ENCODE measurements around the gene PSORS1C1.
"Not testable (repeated sequence)": the region's sequence is repeated elsewhere in the genome, so short reads cannot be mapped to it uniquely, and the experiment has no call there.

The PSORS1C1 gene

DNA sequence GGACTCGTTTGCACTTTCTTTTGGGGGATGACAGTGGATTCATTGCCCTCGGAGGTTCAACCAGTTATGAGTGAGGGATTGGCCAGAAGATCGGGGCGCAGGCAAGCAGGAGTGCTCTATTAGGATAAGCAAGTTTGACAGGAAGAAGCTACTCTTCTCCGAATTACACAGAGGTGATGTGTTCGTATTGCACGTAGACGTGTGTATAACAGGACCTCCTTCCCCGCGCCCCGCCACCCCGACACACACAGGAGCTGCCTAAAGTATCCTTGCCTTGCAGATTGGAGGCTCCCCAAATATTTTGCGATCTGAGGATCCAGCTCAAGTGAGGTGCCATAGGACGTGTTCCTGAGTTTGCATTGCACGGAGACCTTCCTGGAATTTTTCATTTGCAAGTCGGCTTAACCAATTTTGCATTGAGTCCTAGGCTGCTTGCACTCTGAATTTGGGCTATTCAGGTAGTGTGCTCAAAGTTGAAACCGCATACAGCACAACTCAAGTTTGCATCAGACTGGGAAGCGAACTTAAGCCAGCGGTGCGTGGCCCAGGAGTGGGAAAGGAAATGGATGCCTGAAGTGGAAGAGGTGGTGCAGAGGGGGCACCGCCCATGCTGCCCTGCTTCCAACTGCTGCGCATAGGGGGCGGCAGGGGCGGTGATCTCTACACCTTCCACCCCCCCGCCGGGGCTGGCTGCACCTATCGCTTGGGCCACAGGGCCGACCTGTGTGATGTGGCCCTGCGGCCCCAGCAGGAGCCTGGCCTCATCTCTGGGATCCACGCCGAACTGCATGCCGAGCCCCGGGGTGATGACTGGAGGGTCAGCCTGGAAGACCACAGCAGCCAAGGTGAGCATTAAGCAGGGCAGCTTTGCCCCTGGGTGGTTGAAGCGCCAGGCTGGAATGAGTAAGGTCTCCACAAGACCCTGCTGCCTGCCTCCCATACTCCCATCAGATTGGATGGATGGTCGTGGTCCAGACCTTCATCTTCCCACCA is 44.6 kb downstream of the PSORS1C1 start:
- peak; percentile 31 for DNase-seq (ENCODE audit: low spot score)

GRCh38 chr6:31161216-31162126 is 46.9 kb downstream of the PSORS1C1 start:
- DNase-seq (ENCODE audit: low spot score): no peak

DNA sequence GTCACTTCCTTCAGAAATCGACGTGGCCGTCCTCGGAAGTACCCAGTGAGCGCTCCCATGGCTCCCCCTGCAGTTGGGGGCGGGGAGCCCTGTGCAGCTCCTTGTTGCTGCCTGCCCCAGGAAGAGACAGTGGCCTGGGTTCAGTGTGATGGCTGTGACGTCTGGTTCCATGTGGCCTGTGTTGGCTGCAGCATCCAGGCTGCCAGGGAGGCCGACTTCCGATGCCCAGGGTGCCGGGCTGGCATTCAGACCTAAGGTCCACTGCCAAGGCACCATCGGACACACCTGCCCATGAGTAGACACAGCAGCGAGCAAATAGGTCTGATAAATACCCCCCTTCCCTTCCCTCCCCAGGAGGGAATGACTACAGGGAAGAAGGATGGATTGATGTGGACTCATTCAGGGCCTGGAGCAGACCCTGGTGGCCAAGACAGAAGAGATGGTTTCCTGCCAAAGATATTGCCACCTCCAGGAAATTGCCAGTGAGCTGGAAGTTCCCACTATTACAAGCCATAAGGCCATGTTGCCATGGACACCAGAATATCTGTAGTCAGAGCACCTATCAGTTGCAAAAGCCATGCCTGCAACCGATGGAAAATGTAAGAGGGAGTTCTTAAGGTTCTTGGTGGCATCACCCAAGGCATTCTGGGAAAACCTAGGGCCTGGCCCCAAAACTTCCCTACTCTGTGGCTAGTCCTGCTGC is 48.0 kb downstream of the PSORS1C1 start:
- no peak for DNase-seq (ENCODE audit: low spot score)

GRCh38 chr6:31163922-31164321 is 49.3 kb downstream of the PSORS1C1 start:
- DNase-seq (ENCODE audit: low spot score): no peak

DNA sequence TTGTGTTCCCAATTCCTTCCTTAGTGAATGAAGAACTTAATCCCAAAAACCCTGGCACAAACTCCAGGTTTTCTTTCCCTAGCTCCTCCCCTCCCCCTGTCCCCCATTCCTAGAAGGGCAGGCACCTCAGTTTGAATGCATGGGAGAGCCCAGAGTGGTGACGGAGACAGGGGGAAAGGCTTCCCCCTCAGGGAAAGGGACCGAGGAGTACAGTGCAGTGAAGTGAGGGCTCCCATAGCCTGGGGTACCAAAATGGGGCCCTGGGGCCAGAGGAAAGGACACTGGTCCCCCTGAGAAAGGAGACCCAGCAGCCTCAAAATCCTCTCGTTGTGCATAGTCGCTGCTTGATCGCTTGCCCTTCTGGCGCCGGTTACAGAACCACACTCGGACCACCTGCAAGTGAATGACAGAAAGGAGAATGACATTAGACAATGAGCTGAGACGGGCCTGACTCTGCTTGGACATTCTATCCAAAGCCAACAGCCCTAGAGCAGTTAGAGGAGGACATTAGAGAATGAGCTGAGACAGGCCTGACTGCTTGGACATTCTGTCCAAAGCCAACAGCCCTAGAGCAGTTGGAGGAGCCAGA is 50.0 kb downstream of the PSORS1C1 start:
- DNase-seq (ENCODE audit: low spot score): not testable (repeated sequence)

GRCh38 chr6:31165064-31165832 is 50.6 kb downstream of the PSORS1C1 start:
- DNase-seq (ENCODE audit: low spot score): not testable (repeated sequence)

DNA sequence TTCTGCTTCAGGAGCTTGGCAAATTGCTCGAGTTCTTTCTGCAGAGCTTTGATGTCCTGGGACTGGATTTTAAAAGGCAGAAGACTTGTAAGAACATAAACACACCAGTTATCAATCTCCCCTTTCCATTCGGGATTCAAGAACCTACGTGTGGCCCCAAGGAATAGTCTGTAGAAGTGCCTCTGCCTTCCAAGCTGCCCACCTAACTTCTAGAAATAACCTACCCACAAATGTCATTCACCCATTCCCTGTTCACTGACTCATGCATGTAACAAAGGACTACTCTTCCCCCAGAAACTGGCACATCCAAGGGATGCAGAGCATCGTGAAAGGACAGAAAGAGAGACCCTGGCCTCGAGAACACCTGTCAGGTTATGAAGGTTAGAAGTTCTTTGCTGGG is 51.4 kb downstream of the PSORS1C1 start:
- DNase-seq (ENCODE audit: low spot score): no peak

DNA sequence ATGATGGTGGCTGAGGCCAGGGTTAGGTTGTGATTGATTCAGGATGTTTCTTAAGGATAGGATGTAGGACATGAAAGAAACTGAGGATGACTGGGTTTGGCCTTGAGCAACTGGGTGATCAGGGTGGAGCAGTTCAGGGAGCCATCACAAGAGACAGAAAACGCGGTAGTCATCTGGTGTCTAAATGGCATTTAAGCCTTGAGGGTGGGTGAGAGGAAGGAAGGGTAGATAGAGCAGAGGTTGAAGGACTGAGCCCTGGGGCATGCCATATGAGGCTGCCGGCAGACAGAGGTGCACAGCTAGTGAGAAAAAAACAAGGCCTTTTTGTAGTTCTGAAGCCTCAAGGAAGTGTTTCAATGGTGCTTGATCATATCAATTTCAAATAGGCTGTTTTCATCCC is 54.0 kb downstream of the PSORS1C1 start:
- no peak for DNase-seq (ENCODE audit: low spot score)

DNA sequence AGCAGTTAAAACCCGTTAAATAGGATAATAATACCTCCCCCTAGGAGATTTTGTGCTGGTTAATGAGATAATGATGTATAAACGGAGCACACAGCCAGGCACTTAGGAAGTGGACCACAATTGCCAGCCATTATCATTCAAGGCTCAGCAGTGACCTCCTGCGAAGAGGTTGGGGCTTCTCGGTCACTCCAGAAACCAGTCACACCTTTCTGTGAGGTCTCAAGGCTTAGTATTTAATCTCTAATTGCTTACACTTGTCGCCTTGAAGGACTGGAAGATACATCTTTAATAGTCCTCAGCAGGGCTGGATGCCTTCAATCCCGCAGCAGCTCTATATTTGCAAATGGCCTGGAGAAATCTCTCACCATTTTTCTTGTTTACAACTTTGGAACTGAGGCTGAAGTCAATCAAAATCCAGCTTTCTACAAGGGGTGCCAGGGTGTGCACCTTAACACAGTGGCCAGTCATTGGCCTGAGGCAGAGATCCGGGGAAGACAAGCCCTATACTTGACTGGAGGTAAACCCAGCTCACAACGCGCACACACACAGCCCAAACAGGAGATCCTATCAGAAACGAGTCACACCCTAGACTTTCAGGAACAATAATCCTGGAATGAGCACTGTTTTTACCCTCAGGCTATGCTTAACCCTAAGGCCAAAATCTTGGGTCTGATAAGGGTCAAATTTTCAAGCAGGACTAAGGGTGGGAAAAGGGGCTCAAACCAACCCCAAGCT is 54.7 kb downstream of the PSORS1C1 start:
- DNase-seq (ENCODE audit: low spot score): no peak

DNA sequence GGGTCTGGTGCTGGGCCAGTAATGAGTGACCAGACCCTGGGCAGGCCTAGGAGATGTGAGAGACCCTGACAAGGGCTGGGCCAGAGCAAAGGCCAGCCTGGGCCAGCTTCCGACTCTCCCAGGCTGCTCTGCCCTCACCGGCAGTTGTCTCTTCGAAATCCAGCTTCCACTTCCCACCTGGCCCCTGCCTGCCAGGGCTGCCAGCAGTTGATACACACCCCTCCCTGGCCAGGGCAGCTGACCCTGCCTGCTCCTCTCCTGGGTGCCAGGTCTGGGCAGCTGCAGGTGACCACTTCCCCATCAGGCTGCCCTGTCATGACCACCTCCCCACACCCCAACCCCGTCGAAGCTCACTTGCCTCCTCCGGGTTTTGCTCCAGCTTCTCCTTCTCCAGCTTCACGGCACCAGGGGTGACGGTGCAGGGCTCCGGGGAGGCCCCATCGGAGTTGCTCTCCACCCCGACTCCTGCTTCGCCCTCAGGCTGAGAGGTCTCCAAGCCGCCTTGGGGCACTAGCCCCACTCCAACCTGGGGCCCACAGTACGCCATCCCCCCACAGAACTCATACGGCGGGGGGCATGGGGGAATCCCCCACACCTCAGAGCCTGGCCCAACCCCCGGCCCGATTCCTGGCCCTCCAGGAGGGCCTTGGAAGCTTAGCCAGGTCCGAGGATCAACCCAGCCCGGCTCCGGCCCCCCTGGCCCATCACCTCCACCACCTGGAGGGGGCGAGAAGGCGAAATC is 55.4 kb downstream of the PSORS1C1 start:
- not testable (repeated sequence) for DNase-seq (ENCODE audit: low spot score)

- no peak for DNase-seq (ENCODE audit: low spot score)
Measured at GRCh38 chr6:31170600-31170881, 55.9 kb downstream of the PSORS1C1 start, which contains the start of gene POU5F1. Gene POU5F1 (minus strand): TSS chr6:31170682. CDS start chr6:31170620, 62 bp downstream.

DNA sequence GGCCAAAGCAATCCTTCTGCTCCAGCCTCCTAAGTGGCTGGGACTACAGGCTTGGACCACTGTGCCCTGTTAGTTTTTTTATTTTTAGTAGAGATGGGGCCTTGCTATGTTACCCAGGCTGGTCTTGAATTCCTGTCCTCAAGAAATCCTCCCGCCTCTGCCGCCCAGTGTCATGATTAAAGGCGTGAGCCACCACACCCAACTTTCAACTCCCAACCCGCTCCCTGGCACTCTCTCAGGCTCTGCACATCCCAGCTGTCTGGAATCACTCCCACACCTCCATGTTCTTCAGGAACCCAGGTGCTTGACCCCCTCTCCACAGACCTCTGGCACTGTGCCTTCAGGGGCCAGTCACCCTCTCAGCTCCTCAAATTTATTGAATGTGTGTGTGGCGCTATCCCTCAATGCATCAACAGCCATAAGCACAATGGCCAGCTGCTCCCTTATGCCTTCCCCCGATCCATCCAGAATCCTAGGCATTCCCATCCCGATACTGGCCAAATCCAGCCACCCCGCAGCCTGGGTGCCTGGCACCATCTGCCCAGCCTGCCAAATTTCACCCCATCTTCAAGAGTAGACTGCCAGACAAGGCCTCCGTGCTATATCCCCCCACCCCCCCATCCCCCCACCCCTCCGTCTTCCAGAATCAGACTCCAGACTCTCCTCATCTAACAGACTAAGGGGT is 56.5 kb downstream of the PSORS1C1 start:
- DNase-seq (ENCODE audit: low spot score): no peak

- DNase-seq (ENCODE audit: low spot score): no peak
Measured at GRCh38 chr6:31171931-31172905, 57.6 kb downstream of the PSORS1C1 start.

DNA sequence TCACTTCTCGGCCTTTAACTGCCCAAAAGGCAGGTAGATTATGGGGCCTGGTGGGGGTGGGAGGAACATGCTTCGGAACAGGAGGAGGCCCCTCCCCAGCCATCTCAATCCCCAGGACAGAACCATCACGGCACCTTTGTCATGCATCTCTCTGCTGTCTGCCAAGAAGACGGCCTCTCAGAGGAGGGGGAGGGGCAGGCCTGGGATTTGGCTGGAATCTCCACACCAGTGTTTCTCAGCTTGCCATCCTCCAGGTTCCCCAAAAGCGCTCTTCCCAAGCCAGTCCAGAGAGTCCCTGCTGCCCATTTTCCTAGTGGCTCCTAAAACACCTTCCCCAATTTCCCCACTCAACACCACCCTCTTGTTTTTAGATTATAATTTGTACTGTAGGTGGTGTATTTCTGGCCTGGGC is 58.4 kb downstream of the PSORS1C1 start:
- DNase-seq (ENCODE audit: low spot score): no peak

GRCh38 chr6:31173406-31173805 is 58.8 kb downstream of the PSORS1C1 start:
- no peak for DNase-seq (ENCODE audit: low spot score)

GRCh38 chr6:31174378-31174777 is 59.8 kb downstream of the PSORS1C1 start:
- no peak for DNase-seq (ENCODE audit: low spot score)

DNA sequence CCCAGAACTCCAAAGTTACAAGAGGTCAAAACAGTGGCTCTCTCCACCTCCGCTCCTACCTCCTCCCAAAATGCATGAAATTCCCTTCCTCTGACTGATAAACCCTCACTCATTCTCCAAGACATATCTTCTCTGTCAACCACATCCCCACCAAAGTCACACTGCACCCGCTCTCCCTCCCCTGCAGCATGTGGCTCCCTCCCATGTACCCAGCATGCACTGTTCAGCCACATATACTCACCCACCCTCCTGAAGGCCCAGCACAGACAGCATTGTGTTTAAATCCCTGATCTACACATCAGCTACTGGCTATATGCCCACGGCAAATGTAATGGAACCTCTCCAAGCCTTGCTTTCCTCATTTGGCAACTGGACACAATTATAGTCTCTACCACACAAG is 61.4 kb downstream of the PSORS1C1 start:
- DNase-seq (ENCODE audit: low spot score): no peak
